Glutamatergic neuron (in vitro differentiated cells): Measurements from ENCODE around the gene MT1H. TPM values are rescaled to one million over a fixed set of nuclear protein-coding genes. Genes with fewer than 3 reads are reported as not detected.

Experiments used
- DNase-seq: peaks from one replicate; pipeline ENCODE4 v3.0.0; 2022
- H3K27ac Mint-ChIP-seq: one replicate; pipeline ENCODE4 v1.8.0; 2020; ENCODE audit warnings: mild to moderate bottlenecking, mixed read lengths, inconsistent platforms; ENCODE audit not compliant: unreplicated experiment
- H3K27me3 Mint-ChIP-seq: one replicate; pipeline ENCODE4 v1.8.0; 2020; ENCODE audit warnings: mild to moderate bottlenecking, moderate library complexity, mixed read lengths, inconsistent platforms; ENCODE audit not compliant: unreplicated experiment
- H3K36me3 Mint-ChIP-seq: one replicate; pipeline ENCODE4 v1.8.0; 2020; ENCODE audit warnings: mild to moderate bottlenecking, mixed read lengths, inconsistent platforms; ENCODE audit not compliant: unreplicated experiment
- H3K4me1 Mint-ChIP-seq: one replicate; pipeline ENCODE4 v1.8.0; 2020; ENCODE audit warnings: mild to moderate bottlenecking, low read depth, mixed read lengths, inconsistent platforms; ENCODE audit not compliant: unreplicated experiment
- H3K4me3 Mint-ChIP-seq: one replicate; pipeline ENCODE4 v1.8.0; 2020; ENCODE audit warnings: mild to moderate bottlenecking, mixed read lengths, inconsistent platforms; ENCODE audit not compliant: unreplicated experiment
- H3K9me3 Mint-ChIP-seq: one replicate; pipeline ENCODE4 v1.8.0; 2020; ENCODE audit warnings: mild to moderate bottlenecking, moderate library complexity, mixed read lengths, inconsistent platforms; ENCODE audit not compliant: unreplicated experiment
- total RNA-seq: library from RNA; stranded (reverse); fragmentation: NEBNext Ultra II Directional; extraction: Animal tissue kit (Norgen Biotek cat#: 25700); gene quantifications from one replicate; pipeline ENCODE4 v1.2.1, GENCODE V29; 2021; ENCODE audit not compliant: unreplicated experiment
- TF ChIP-seq, protein P1 (sequence below): fragments of 200-600 bp; sonication (generic); IDR thresholded peaks from one replicate; pipeline ENCODE4 v1.5.0; 2021; ENCODE audit not compliant: partially characterized antibody, unreplicated experiment

MT1H gene
- total RNA-seq, 1 donor from 2014 or later, result not detected

DNA sequence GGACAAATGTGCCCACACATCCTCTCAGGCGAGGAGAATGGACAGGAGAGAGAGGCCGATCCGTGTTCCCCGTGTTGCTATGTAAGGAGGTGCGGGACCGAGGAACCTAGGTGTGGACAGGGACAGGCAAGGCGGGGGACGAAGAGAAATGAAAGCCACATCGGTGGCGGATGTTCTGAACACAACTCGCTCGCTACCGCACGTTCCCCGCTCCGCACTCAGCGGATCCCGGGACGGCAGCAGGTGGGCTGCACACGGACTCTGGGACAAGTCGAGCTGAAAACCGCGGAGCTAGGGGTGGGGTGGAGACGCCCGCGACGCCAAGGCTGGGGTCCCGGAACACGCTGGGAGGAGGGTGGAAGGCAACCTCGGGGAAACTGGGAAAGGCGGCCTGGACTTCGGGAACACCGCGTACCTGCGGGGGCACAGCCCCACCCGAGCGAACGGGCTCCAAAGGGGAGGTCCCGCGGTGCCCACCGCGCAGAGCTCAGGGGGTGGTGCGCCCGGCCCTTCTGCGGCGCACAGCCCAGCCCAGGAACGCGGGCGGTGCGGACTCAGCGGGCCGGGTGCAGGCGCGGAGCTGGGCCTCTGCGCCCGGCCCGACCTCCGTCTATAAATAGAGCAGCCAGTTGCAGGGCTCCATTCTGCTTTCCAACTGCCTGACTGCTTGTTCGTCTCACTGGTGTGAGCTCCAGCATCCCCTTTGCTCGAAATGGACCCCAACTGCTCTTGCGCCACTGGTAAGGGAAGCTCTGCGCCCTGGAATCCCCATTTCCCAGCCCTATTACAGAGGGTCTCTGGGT is 44.3 kb upstream of the MT1H start, which contains the start of gene MT1E:
Gene MT1E, plus strand, starts transcription at position 642 of the 803 bp plus-strand sequence. Its CDS starts 71 bp downstream, at position 713.
- H3K27ac Mint-ChIP-seq, result no peak within 1 kb of the TSS
- H3K27me3 Mint-ChIP-seq, result peaks cover 23% of the 10 kb centered on the region
- DNase-seq, result peak; percentile 60
- peaks cover 4% of the 10 kb centered on the region for H3K4me1 Mint-ChIP-seq
- H3K36me3 Mint-ChIP-seq, result no peaks in the 10 kb centered on the region
- H3K9me3 Mint-ChIP-seq, result no peaks in the 10 kb centered on the region
- TF ChIP-seq, protein P1, sequence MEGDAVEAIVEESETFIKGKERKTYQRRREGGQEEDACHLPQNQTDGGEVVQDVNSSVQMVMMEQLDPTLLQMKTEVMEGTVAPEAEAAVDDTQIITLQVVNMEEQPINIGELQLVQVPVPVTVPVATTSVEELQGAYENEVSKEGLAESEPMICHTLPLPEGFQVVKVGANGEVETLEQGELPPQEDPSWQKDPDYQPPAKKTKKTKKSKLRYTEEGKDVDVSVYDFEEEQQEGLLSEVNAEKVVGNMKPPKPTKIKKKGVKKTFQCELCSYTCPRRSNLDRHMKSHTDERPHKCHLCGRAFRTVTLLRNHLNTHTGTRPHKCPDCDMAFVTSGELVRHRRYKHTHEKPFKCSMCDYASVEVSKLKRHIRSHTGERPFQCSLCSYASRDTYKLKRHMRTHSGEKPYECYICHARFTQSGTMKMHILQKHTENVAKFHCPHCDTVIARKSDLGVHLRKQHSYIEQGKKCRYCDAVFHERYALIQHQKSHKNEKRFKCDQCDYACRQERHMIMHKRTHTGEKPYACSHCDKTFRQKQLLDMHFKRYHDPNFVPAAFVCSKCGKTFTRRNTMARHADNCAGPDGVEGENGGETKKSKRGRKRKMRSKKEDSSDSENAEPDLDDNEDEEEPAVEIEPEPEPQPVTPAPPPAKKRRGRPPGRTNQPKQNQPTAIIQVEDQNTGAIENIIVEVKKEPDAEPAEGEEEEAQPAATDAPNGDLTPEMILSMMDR, result no peak
- peak within 1 kb of the TSS; percentile 89 for H3K4me3 Mint-ChIP-seq

DNA sequence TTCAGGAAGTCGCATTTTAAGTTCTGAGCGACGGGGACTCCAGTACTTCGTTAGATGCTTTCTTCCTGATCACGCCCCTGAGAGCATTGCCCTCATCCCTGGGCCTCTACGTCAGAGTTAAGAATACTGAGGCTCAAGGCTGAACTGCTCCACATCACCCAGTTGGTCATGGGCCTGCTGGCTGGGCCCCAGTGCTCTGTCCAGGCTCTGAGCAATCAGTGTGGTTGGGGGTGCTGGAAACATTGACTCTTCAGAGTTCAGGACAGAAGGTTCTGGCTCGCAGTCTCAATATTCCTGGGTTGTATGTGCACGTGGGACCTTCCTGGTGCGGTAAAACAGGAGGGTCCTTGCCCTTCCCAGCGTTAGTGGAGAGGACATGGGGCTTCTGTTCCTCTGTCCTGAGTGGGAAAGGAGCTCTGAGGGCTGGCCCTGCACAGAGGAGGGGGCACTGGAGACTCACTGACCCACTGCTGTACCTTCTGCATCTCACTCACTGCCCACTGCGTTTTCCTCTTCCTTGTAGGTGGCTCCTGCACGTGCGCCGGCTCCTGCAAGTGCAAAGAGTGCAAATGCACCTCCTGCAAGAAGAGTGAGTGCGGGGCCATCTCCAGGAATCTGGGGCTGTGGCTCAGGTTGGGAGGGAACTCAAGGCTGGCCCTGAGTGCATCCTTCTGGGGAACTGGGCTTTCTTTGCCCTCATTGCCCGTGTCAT is 43.5 kb upstream of the MT1H start:
- Mint-ChIP-seq H3K4me3 (peak overlapping the region; percentile 80), H3K27ac (no peak overlapping the region), H3K36me3 (no peaks in the 10 kb centered on the region), H3K9me3 (no peaks in the 10 kb centered on the region), H3K27me3 (peaks cover 19% of the 10 kb centered on the region), H3K4me1 (peaks cover 4% of the 10 kb centered on the region)
- TF ChIP-seq, protein P1, result no peak
- no peak for DNase-seq

DNA sequence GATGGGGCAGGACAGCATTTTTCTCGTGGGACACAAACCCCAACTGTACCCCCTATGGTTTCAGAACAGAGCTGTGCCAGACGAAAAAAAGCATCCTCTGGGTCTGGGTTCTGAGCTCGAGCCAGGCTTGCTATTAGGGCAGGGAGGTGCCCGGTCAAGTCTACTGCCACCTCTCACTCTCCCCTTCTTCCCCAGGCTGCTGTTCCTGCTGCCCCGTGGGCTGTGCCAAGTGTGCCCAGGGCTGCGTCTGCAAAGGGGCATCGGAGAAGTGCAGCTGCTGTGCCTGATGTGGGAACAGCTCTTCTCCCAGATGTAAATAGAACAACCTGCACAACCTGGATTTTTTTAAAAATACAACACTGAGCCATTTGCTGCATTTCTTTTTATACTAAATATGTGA is 42.9 kb upstream of the MT1H start:
- no peak for DNase-seq
- H3K27me3 Mint-ChIP-seq, result peaks cover 19% of the 10 kb centered on the region
- peaks cover 4% of the 10 kb centered on the region for H3K4me1 Mint-ChIP-seq
- no peak overlapping the region for H3K27ac Mint-ChIP-seq
- TF ChIP-seq, protein P1, result no peak
- no peaks in the 10 kb centered on the region for H3K36me3 Mint-ChIP-seq
- H3K9me3 Mint-ChIP-seq, result peaks cover 3% of the 10 kb centered on the region
- no peak overlapping the region for H3K4me3 Mint-ChIP-seq

DNA sequence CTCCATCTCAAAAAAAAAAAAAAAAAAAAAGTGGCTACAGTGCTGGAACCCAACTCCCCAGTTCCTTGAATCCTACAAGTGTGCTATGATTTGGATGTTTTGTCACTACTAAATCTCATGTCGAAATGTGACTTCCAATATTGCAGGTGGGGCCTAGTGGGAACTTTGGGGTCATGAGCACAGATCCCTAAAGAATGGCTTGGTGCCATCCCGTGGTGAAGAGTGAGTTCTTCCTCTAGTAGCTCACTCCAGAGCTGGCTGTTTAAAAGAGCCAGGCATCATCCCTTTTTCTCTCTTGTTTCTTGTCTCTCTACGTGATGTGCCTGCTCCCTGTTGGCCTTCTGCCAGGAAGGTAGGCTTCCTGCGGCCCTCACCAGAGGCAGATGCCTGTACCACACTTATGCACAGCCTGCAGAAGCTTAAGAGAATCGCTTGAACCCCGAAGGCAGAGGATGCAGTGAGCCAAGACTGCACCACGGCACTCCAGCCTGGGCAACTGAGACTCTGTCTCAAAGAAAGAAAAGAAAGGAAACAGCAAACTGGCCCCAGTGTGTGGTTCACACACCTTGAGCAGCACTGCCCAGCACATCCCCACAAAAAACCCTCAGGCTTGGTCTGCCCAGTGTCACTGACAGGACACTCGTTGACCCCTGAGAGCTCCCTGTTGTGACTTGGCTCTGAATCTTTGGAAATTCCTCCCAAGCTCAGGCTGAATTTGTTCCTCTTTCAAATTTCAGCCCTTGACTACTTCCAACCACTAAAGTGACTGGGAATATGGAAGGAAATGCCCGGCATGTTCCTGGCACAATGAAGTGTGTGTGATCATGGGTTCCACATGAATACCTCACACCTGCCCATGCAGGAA is 40.9 kb upstream of the MT1H start:
- TF ChIP-seq, protein P1, result no peak
- Mint-ChIP-seq H3K36me3 (no peaks in the 10 kb centered on the region), H3K27me3 (peaks cover 25% of the 10 kb centered on the region)

More for the DNA sequence above, 40.9 kb upstream of the MT1H start:
- Mint-ChIP-seq H3K4me3 (no peak overlapping the region), H3K27ac (no peak overlapping the region), H3K4me1 (peaks cover 11% of the 10 kb centered on the region), H3K9me3 (peaks cover 5% of the 10 kb centered on the region)
- DNase-seq, result no peak
